MM.1S (cell line): ENCODE data around the gene UBE2Q1.

Experiments used
- CTCF ChIP-seq: fragments of 300-600 bp; sonication (generic); IDR thresholded peaks from 2 replicates; pipeline ENCODE4 v1.5.1; 2016; ENCODE audit warnings: antibody characterized with exemption, low read length, mixed read lengths
- EZH2 ChIP-seq: fragments of 300-600 bp; sonication (generic); optimal IDR thresholded peaks from 2 replicates; pipeline ENCODE3; 2017; ENCODE audit warnings: low read depth, mild to moderate bottlenecking, antibody characterized with exemption, low read length, mixed read lengths
- EZH2phosphoT487 ChIP-seq: fragments of 300-600 bp; sonication (generic); IDR thresholded peaks from 2 replicates; pipeline ENCODE4 v1.6.1; 2018; ENCODE audit warnings: antibody characterized with exemption, low read length

GRCh38 chr1:154514066-154514553, 44.4 kb downstream of the UBE2Q1 start:
- no peak for TF ChIP-seq CTCF
- no peak for TF ChIP-seq EZH2
- TF ChIP-seq EZH2phosphoT487: no peak
